Sigmoid colon (tissue), 7 donors: ENCODE measurements around the gene LRAT. TPM values are rescaled to one million over a fixed set of nuclear protein-coding genes. Genes with fewer than 3 reads are reported as not detected.

Source experiments
- DNase-seq: peaks from one replicate; pipeline ENCODE4 v3.0.0-alpha.2; 2019
- H3K27ac ChIP-seq, 4 donors: fragments of 200-600 bp; sonication (generic); one replicate each; pipeline ENCODE4 v1.5.1; 2016 to 2019; ENCODE audit warnings: mild to moderate bottlenecking in 1 of 4
- H3K27me3 ChIP-seq, 3 donors: fragments of 200-600 bp; sonication (generic); one replicate each; pipeline ENCODE4 v1.5.1; 2019; ENCODE audit warnings: mild to moderate bottlenecking in 1 of 3
- H3K36me3 ChIP-seq, 4 donors: fragments of 200-600 bp; sonication (generic); one replicate each; pipeline ENCODE4 v1.5.1; 2016 to 2019
- H3K4me1 ChIP-seq, 4 donors: fragments of 200-600 bp; sonication (generic); one replicate each; pipeline ENCODE4 v1.5.1; 2017 to 2019
- H3K4me3 ChIP-seq, 4 donors: fragments of 200-600 bp; sonication (generic); one replicate each; pipeline ENCODE4 v1.5.1; 2017 to 2019; ENCODE audit warnings: mild to moderate bottlenecking in 2 of 4, moderate library complexity in 1 of 4
- H3K9me3 ChIP-seq, 4 donors: fragments of 200-600 bp in 3 of 4; sonication (generic) in 3 of 4; one replicate each; pipeline versions ENCODE4 v1.5.1 to v1.6.1; 2013 to 2019
- EP300 ChIP-seq, 4 donors: sonication (generic); formaldehyde crosslinking; IDR thresholded peaks; one replicate each; pipeline ENCODE4 v1.6.1; 2017; ENCODE audit warnings: antibody characterized with exemption in 4 of 4
- POLR2A ChIP-seq, 2 donors: fragments of 450-650 bp; IDR thresholded peaks; one replicate each; pipeline ENCODE4 v1.6.1; 2016; ENCODE audit warnings: antibody characterized with exemption in 2 of 2, mild to moderate bottlenecking in 2 of 2, moderate library complexity in 2 of 2
- POLR2AphosphoS5 ChIP-seq, 4 donors: sonication (generic); formaldehyde crosslinking; IDR thresholded peaks; one replicate each; pipeline ENCODE4 v1.6.1; 2017; ENCODE audit warnings: antibody characterized with exemption in 4 of 4
- WGBS, 2 donors: extraction: QIAGEN DNeasy Blood & Tissue Kit; methylation state at CpG; one replicate each; pipeline ENCODE4 v1.1.7; 2013; 5-methylcytosine and 5-hydroxymethylcytosine counted together
- intact Hi-C: fragments of 100-400 bp; cut with DNase I; formaldehyde crosslinking; loops from one replicate; pipeline ENCODE4 v1.15.1; 2023
- polyA plus RNA-seq, 3 donors: library from polyadenylated mRNA; stranded (reverse); fragments of 200-250 nt; gene quantifications; one replicate each; pipeline ENCODE4 v1.2.3, GENCODE V29; 2013
- total RNA-seq, 4 donors: library from RNA; depleted of rRNA; stranded (reverse); fragments of >200 nt; gene quantifications; one replicate each; pipeline ENCODE4 v1.1.0, GENCODE V29; 2016
- TF ChIP-seq, protein P1 (sequence below), 4 experiments: fragments of 450-650 bp in 3 of 4; fragments of 200-600 bp in 1 of 4; IDR thresholded peaks; one replicate each; pipeline ENCODE4 v1.5.1; 2016 to 2019; ENCODE audit warnings: antibody characterized with exemption in 4 of 4, mild to moderate bottlenecking in 3 of 4, moderate library complexity in 2 of 4
- donor health status: healthy with polysubstance abuse.
- donor health status: Bipolar disorder and iron deficiency.
- donor health status: healthy.

The LRAT gene
- total and polyA plus RNA-seq, 7 donors = 0.25 to 2.1 (median 1.1) TPM; not detected in 1

DNA sequence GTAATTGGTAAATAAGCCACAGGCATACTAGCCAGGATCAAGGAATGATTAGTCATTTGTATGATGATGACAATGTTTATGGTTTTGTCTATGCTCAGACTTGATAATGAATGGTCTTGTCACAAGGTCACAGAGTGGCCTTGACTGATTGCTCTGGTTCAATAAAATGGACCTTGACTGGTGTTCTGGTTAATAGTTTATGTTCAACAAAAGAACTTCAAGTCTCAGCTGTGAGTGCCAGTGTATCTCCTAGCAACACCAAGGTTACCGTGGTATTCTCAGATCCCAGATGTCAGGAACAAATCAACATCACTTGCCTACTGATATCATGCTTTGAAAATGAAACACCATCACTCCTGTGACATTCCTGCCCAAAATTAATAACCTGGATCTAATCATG is 16.3 kb upstream of the LRAT start:
- H3K4me1 ChIP-seq = no peaks in the 10 kb centered on the region
- H3K27ac ChIP-seq = no peak overlapping the region
- H3K27me3 ChIP-seq = no peaks in the 10 kb centered on the region
- no peak for DNase-seq
- H3K9me3 ChIP-seq = no peaks in the 10 kb centered on the region
- 34 to 51% methylated on average over 1 of the region's 1 CpG for WGBS, 2 donors
- intact Hi-C loops = no loop called here
- H3K36me3 ChIP-seq = no peaks in the 10 kb centered on the region
- no peak overlapping the region for H3K4me3 ChIP-seq
- TF ChIP-seq POLR2AphosphoS5 (IDR thresholded peaks at IDR 0.05) (no peak), EP300 (IDR thresholded peaks at IDR 0.05) (no peak), POLR2A (IDR thresholded peaks at IDR 0.05) (no peak)

DNA sequence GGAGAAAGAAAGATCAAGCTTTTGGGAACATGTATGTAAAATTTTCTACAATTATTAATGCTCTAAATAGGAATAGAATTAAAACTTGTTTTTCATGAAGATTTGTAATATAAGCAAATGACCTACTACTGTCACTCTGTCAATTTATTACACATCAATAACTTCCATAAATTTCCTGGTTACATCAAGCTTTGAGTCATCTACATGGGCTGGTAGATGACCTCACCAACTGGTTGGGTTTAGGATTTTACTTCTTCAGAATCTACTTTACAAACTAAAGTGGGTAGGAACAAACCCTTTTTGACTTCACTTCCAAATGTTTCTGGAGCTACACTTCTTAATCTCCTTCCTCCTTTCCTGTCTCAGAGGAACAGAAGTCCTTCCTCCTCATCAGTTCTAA is 12.0 kb upstream of the LRAT start:
- no peaks in the 10 kb centered on the region for H3K4me1 ChIP-seq
- TF ChIP-seq POLR2A (IDR thresholded peaks at IDR 0.05) = no peak
- TF ChIP-seq, protein P1, sequence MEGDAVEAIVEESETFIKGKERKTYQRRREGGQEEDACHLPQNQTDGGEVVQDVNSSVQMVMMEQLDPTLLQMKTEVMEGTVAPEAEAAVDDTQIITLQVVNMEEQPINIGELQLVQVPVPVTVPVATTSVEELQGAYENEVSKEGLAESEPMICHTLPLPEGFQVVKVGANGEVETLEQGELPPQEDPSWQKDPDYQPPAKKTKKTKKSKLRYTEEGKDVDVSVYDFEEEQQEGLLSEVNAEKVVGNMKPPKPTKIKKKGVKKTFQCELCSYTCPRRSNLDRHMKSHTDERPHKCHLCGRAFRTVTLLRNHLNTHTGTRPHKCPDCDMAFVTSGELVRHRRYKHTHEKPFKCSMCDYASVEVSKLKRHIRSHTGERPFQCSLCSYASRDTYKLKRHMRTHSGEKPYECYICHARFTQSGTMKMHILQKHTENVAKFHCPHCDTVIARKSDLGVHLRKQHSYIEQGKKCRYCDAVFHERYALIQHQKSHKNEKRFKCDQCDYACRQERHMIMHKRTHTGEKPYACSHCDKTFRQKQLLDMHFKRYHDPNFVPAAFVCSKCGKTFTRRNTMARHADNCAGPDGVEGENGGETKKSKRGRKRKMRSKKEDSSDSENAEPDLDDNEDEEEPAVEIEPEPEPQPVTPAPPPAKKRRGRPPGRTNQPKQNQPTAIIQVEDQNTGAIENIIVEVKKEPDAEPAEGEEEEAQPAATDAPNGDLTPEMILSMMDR (IDR thresholded peaks at IDR 0.05) = no peak
- TF ChIP-seq POLR2AphosphoS5 (IDR thresholded peaks at IDR 0.05) = no peak
- no peak for TF ChIP-seq EP300 (IDR thresholded peaks at IDR 0.05)
- H3K36me3 ChIP-seq = no peaks in the 10 kb centered on the region
- intact Hi-C loops = no loop called here
- DNase-seq = no peak
- no peak overlapping the region for H3K27ac ChIP-seq
- no peaks in the 10 kb centered on the region for H3K27me3 ChIP-seq
- H3K4me3 ChIP-seq = no peak overlapping the region
- no peaks in the 10 kb centered on the region for H3K9me3 ChIP-seq

DNA sequence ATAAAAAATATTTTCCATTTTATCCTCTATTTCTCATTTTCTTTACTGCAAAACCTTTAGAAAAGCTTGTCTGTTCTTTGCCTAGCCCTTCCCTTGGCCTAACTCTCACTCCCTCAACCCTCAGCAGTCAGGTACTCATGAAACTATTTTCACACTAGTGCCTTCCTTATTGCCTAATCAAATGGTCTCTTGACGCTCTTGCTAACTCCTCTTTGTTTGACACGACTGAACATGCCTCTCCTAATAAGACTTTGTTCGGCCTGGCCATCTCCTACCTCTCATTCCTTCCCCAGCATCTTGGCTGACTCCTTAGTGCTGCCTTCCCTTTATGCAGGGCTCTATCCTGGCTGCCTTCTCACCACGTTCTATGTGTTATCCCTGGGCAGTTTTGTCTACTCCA is 11.1 kb upstream of the LRAT start:
- WGBS, 2 donors = 72 to 83% methylated on average over 4 of the region's 4 CpGs
- Histone ChIP-seq H3K4me1 (no peaks in the 10 kb centered on the region), H3K27ac (no peak overlapping the region), H3K27me3 (no peaks in the 10 kb centered on the region), H3K9me3 (no peaks in the 10 kb centered on the region), H3K36me3 (no peaks in the 10 kb centered on the region), H3K4me3 (no peak overlapping the region)
- TF ChIP-seq POLR2AphosphoS5 (IDR thresholded peaks at IDR 0.05) (no peak), POLR2A (IDR thresholded peaks at IDR 0.05) (no peak), EP300 (IDR thresholded peaks at IDR 0.05) (no peak)
- TF ChIP-seq, protein P1 (IDR thresholded peaks at IDR 0.05) = no peak
- no peak for DNase-seq
- intact Hi-C loops = no loop called here

DNA sequence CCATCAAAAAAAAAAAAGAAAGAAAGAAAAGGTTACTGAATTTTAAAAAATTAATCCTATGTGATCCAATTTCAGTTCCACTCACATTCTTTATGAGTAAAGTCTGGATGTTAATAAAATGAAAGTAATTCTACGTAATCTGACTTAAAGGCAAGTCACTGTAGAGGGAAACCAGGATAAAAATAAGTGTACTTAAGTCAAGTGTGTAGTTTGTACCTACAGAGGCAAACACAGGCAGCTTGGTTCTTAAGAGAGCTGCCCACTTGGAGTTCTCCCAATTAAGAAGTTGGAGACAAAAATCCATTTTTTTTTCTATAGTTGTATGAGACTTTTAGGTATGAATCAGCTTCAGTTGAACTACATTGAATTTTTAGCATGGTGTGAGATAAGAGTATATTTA is 7.0 kb upstream of the LRAT start:
- DNase-seq = no peak
- 81 to 88% methylated on average over 1 of the region's 1 CpG for WGBS, 2 donors
- H3K4me3 ChIP-seq = no peak overlapping the region
- H3K27me3 ChIP-seq = no peaks in the 10 kb centered on the region
- peaks cover 0 to 11% (median 8%) of the 10 kb centered on the region in 4 donors for H3K4me1 ChIP-seq
- intact Hi-C loops = no loop called here
- no peaks in the 10 kb centered on the region for H3K36me3 ChIP-seq
- no peaks in the 10 kb centered on the region for H3K9me3 ChIP-seq
- TF ChIP-seq POLR2AphosphoS5 (IDR thresholded peaks at IDR 0.05) (no peak), POLR2A (IDR thresholded peaks at IDR 0.05) (no peak), EP300 (IDR thresholded peaks at IDR 0.05) (no peak)
- TF ChIP-seq, protein P1 (IDR thresholded peaks at IDR 0.05) = no peak
- H3K27ac ChIP-seq = no peak overlapping the region

DNA sequence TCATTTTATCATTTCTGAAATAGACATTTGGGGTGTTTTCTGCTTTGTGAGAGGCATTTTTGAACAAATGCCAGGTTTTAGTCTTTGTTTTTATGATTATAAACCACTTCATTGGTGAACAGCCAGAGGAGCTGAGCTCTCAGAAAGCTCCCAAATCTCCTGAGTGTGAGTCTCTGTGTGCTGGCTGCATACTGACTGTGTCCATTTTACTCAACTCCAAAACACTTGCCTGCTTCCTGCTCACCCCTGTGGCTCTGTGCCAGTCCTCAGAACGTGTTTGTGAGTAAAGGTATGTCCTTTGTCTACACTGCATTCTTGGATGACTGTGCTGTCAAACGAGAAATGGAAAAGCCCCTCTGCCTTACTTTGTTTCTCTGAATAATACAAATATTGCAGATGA is 5.4 kb upstream of the LRAT start:
- TF ChIP-seq POLR2A (IDR thresholded peaks at IDR 0.05) = no peak
- no peak for TF ChIP-seq EP300 (IDR thresholded peaks at IDR 0.05)
- no peak for TF ChIP-seq POLR2AphosphoS5 (IDR thresholded peaks at IDR 0.05)
- TF ChIP-seq, protein P1 (IDR thresholded peaks at IDR 0.05) = no peak
- intact Hi-C loops = no loop called here
- WGBS, 2 donors = 15 to 26% methylated on average over 2 of the region's 2 CpGs
- peaks cover 0 to 23% (median 20%) of the 10 kb centered on the region in 4 donors for H3K4me1 ChIP-seq
- H3K36me3 ChIP-seq = no peaks in the 10 kb centered on the region
- H3K9me3 ChIP-seq = no peaks in the 10 kb centered on the region
- no peak overlapping the region for H3K4me3 ChIP-seq
- DNase-seq = no peak
- peaks cover 0 to 5% (median 0%) of the 10 kb centered on the region in 3 donors for H3K27me3 ChIP-seq
- H3K27ac ChIP-seq = peak overlapping the region in 1 of 4 donors; percentile 36
